ENCODE data around the gene NTN4.

The NTN4 gene

GRCh38 chr12:95790033-95790916 lies at the start of gene NTN4:
Gene NTN4, minus strand, starts transcription at chr12:95790764. Its CDS starts 455 bp downstream, at chr12:95790309.
- in situ Hi-C loops (cut with MboI; ENCODE audit: low sequenced_read_pairs, unreplicated experiment) = no loop called here
- DNase-seq (ENCODE audit: low spot score) = peak; percentile 68
- no peak for TF ChIP-seq CTCF (IDR thresholded peaks at IDR 0.05; ENCODE audit: borderline replicate concordance, control extremely low read depth, extremely low read depth, insufficient read depth, missing control alignments)

GRCh38 chr12:95838125-95838524 lies 47.6 kb upstream of the NTN4 start:
- TF ChIP-seq CTCF (IDR thresholded peaks at IDR 0.05; ENCODE audit: borderline replicate concordance, control extremely low read depth, extremely low read depth, insufficient read depth, missing control alignments) = no peak
- no peak for DNase-seq (ENCODE audit: low spot score)
- in situ Hi-C loops (cut with MboI; ENCODE audit: low sequenced_read_pairs, unreplicated experiment) = no loop called here

DNA sequence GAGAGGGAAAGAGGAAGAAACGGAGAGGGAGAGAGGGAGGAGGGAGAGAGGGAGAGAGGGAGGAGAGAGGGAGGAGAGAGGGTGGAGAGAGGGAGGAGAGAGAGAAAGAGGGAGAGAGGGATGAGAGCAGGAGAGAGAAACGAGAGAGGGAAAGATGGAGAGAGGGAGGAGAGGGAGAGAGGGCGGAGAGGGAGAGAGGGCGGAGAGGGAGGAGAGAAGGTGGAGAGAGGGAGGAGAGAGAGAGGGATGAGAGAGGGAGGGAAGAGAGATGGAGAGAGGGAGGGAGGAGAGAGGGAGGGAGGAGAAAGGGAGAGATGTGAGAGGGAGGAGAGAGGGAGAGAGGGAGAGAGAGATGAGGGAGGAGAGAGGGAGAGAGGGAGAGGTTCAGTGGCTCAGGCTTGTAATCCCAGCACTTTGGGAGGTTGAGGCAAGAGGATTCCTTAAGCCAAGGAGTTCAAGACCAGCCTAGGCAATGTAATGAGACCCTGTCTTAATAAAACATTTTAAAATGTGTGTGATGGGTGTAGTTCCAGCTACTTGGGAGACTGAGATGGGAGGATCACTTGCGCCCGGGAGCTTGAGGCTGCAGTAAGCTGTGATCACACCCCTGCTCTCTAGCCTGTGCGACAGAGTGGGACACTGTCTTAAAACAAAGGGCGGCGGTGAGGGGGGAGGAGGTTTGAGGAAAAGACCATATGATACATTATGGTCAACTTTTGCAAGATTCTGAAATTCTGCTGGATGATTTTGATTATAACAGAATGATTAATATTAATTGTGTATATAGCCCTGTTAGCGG lies 46.9 kb upstream of the NTN4 start:
- DNase-seq (ENCODE audit: low spot score) = no peak
- in situ Hi-C loops (cut with MboI; ENCODE audit: low sequenced_read_pairs, unreplicated experiment) = no loop called here
- TF ChIP-seq CTCF (IDR thresholded peaks at IDR 0.05; ENCODE audit: borderline replicate concordance, control extremely low read depth, extremely low read depth, insufficient read depth, missing control alignments) = no peak

- no peak for DNase-seq (ENCODE audit: low spot score)
- TF ChIP-seq CTCF (IDR thresholded peaks at IDR 0.05; ENCODE audit: borderline replicate concordance, control extremely low read depth, extremely low read depth, insufficient read depth, missing control alignments) = no peak
- in situ Hi-C loops (cut with MboI; ENCODE audit: low sequenced_read_pairs, unreplicated experiment) = no loop called here
Observed at GRCh38 chr12:95836630-95837239, 46.2 kb upstream of the NTN4 start.

GRCh38 chr12:95836185-95836609 lies 45.6 kb upstream of the NTN4 start:
- in situ Hi-C loops (cut with MboI; ENCODE audit: low sequenced_read_pairs, unreplicated experiment) = no loop called here
- no peak for DNase-seq (ENCODE audit: low spot score)
- TF ChIP-seq CTCF (IDR thresholded peaks at IDR 0.05; ENCODE audit: borderline replicate concordance, control extremely low read depth, extremely low read depth, insufficient read depth, missing control alignments) = no peak

GRCh38 chr12:95834572-95834971 lies 44.0 kb upstream of the NTN4 start:
- in situ Hi-C loops (cut with MboI; ENCODE audit: low sequenced_read_pairs, unreplicated experiment) = no loop called here
- no peak for TF ChIP-seq CTCF (IDR thresholded peaks at IDR 0.05; ENCODE audit: borderline replicate concordance, control extremely low read depth, extremely low read depth, insufficient read depth, missing control alignments)
- DNase-seq (ENCODE audit: low spot score) = no peak

Data from GM13976 (cell line).